GM18870 (cell line): Measurements from ENCODE around the gene SSH3.
"Not testable (repeated sequence)": the region's sequence is repeated elsewhere in the genome, so short reads cannot be mapped to it uniquely, and the experiment has no call there.

Experiments
- ATAC-seq: cut with Tn5 transposase; IDR thresholded peaks from one replicate; pipeline ENCODE4 v1.9.1; 2021; ENCODE audit warnings: moderate library complexity; ENCODE audit not compliant: unreplicated experiment

Gene SSH3

DNA sequence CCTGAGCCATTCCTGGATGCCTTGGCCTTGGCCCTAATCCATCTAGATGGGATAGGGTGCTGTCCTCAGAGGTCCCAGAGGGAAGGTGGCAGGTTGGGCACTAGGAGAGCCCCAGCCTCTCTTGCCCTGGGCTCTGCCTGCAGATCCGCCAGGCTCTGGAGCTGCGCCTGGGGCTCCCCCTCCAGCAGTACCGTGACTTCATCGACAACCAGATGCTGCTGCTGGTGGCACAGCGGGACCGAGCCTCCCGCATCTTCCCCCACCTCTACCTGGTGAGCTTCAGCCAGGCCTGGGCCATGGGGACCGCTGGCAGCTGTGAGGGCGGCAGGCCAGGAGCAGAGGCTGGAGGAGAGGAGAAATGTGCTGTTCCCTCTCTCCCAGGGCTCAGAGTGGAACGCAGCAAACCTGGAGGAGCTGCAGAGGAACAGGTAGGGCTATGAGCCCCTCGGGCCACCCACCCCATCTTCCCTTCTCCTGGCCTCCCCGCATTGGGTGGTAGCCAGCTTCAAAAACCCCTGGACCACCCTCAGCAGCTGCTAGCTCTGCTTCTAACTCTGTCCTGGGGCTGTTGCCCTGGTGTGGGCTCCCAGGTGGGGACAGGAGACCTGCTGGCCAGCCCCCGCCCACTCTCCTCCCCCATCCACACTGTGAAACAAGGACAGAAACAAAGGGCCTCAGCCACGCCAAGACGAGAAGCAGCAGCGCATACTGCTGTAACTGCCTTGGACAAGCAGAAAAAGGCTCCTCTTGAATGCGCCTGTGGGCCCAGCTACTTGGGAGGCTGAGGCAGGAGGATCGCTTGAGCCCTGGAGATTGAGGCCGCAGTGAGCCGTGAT, 4.9 kb downstream of the SSH3 start:
- no peak for ATAC-seq

DNA sequence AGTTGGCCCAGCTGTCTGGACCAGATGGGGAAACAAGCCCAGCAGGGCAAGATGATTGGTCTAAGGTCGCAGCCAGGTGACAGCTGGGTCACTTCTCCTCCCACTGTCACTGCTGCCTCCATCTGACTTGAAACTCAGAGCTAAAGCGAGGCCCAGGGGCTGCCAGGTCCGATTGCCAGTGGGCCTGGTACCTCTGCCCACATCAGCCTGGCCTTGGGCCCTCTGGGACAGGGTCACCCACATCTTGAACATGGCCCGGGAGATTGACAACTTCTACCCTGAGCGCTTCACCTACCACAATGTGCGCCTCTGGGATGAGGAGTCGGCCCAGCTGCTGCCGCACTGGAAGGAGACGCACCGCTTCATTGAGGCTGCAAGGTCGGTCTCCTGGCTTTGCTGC, 5.8 kb downstream of the SSH3 start:
- no peak for ATAC-seq

DNA sequence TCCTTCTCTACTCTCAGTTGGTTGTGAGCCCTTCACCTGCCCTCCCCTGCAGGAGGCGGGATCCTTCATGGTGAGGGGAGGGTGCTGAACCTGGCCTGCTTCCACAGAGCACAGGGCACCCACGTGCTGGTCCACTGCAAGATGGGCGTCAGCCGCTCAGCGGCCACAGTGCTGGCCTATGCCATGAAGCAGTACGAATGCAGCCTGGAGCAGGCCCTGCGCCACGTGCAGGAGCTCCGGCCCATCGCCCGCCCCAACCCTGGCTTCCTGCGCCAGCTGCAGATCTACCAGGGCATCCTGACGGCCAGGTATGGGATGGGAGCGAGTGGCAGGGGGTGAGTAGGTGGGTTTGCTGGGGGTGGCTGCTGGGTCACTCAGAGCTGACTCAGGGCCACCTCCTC, 6.3 kb downstream of the SSH3 start:
- no peak for ATAC-seq

DNA sequence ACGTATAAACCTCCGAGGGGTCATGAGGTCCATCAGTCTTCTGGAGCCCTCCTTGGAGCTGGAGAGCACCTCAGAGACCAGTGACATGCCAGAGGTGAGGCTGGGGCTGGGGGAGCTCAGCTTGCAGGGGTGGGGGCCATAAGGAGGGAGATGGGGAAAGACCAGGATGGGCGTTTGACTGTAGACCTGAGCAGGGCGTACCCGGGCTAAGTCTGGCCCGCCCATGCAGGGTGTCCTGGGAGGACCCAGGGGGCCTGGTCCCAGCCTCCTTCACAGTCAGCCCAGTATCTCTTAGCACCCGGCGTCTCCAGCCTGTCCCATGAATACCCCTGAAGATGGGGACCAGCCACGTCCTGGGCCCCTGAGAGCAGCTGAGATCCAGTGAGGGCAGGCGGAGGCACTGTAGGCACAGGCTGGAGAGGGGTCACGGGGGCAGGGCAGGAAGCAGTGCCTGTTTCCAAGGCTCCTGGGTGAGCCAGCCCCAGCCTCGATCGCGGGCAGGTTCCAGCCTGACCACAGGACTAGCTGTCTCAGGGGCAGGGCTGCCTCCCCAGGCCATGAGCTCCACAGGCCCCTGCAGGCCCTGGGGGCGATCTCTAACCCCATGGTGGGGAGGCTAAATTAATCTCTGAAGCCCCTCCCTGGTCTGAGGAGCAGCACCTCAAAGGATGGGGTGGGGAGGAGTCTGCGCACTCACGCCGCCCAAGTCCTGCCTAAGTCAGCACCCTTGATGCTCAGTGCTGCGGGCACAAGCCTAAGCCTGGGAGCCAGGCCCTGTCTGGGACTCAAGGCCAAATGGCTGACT, 7.1 kb downstream of the SSH3 start:
- ATAC-seq, result no peak

DNA sequence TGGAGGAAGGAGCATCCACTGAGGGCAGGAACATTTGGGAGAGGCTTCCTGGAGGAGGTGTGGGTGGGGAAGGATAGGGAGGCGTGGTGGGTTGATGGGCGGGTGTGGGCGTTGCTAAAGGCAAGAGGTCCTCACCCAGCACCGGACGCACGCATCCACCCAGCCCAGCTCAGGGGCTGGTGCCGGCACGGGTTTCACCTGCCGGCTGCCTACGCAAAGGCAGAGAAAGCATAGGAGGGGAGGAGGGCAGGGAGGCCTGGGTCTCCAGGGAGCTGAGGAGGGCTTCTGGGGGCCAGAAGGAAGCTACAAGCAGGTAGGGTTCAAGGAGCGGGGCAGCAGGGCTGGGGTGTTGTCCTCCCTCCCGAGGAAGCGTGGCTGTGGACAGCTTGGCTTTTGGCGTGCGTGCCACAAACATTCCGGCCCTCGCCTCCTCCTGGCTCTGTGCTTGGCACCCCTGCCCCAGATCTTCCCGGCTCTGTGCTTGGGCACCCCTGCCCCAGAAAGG, 7.8 kb downstream of the SSH3 start:
- ATAC-seq, result no peak

DNA sequence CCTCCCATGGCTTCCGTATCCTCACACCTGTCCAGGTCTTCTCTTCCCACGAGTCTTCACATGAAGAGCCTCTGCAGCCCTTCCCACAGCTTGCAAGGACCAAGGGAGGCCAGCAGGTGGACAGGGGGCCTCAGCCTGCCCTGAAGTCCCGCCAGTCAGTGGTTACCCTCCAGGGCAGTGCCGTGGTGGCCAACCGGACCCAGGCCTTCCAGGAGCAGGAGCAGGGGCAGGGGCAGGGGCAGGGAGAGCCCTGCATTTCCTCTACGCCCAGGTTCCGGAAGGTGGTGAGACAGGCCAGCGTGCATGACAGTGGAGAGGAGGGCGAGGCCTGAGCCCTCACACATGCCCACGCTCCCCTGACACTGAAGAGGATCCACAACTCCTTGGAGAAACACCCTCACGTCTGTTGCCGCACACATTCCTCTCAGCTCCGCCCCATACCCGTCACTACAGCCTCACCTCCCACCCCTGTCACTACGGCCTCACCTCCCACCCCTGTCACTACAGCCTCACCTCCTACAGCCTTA, 8.3 kb downstream of the SSH3 start:
- no peak for ATAC-seq

DNA sequence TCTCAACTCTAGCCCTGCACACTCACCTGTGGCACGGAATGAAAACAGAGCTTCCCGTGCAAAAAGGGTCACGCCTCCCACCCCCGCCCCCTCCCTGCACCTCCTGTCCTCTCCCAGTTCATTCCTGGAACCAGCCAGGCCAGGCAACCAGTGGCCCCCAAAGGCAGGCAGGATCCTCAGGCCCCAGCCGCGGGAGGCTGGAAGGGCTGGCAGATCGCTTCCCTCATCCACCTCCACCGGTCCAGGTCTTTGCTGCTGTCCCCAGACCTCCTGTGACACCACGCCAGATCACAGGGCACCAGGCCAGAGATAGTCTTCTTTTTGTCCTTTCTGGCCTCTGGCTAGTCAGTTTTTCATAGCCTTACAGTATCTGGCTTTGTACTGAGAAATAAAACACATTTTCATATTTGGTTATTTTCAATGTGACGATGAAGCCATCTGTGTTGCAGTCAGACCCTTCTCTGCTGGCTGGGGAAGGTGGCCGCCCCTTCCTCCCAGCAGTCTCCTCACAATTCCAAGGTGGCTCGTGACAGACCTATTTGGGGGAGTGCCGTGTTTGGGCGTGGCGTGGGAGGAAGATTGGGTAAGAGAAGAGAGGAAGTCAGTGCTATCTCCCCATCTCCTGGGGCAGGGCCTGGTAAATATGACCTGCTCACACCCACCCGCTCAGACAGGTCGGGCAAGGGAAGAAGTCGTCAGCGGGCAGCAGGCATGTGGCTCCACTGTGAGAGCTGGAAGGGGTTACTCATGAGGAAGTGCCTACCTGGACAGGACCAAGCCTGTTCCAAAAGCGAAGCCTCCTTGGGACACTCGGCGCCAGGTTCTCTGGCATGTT, 9.1 kb downstream of the SSH3 start:
- no peak for ATAC-seq

DNA sequence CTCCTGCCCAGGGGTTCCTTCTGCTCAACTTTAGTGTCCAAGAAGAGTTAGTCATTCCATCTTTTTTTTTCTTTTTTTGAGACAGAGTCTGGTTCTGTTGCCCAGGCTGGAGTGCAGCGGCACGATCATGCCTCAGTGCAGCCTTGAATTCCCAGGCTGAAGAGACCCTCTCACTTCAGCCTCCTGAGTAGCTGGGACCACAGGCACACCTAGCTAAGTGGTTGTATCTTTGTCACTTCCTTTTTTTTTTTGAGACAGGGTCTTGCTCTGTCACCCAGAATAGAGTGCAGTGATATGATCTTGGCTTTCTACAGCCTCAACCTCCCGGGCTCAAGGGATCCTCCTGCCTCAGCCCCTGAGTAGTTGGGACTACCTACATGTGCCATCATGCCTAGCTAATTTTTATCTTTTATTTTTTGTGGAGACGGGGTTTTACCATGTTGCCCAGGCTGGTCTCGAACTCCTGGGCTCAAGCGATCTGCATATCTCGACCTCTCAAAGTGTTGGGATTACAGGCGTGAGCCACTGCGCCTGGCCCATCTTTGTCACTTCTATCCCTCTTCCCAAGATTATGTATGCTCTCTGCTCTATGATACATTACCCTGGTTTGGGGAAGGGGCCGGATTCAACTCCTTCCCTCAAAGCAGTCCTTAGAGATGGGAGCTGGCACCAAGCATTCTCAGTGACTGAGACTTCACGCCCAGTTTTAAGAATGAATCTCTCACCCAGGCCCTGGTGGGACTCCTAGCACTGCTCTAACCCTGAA, 10.0 kb downstream of the SSH3 start:
- ATAC-seq, result no peak

DNA sequence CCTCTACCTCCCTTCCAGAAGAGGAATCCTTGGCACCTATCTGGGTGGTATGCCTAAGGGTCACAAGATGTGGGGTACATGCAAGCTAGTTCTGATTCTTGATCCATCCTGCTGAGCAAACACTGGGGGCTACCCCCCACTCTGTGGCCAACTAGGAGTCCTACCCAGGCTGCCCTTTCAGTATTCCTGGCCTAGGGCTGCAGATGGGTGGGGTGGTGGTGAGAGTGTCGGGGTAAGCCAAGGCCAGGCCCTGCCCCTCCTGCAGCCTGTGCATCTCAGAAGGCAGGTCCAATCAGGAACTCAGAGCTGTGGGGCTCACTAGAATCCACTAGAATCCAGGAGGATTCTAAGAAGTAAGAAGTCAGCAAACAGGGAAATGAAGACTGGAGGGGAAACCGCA, 10.9 kb downstream of the SSH3 start:
- no peak for ATAC-seq

DNA sequence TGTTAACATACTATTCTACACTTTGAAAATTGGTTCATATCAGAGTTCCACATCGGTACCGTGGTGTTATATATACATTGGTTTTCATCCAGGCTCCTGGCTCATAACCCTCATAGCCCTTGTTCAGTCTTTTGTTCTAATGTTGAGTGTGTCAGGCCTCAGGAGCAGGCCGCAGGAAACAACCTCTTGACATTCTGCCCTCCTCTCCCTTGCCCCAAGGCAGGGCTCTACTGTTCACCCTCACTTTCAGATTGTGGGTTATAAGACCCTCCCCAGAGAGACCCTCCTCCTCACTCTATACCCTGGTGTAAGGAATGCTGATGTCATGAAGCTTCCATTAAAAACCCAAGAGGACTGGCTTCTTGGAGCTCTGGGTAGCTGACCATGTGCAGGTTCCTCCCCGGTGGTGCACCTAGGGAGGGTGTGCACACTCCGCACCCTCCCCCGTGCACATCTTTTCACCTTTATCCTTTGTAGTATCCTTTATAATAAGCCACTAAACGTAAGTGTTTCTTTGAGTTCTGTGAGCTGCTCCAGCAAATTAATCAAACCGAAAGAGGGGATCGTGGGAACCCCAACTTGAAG, 12.1 kb downstream of the SSH3 start:
- no peak for ATAC-seq

DNA sequence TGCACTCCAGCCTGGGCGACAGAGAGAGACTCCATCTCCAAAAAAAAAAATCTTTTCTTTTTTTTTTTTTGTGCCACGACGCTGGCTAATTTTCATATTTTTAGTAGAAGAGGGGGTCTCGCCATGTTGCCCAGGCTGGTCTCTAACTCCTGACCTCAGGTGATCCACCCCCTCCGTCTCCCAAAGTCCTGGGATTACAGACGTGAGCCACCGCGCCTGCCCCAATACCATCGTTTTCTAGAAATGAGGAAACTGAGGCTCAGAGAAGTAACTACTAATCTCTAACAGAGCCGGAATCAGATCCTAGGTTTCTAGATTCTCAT, 13.5 kb downstream of the SSH3 start:
- ATAC-seq, result no peak

DNA sequence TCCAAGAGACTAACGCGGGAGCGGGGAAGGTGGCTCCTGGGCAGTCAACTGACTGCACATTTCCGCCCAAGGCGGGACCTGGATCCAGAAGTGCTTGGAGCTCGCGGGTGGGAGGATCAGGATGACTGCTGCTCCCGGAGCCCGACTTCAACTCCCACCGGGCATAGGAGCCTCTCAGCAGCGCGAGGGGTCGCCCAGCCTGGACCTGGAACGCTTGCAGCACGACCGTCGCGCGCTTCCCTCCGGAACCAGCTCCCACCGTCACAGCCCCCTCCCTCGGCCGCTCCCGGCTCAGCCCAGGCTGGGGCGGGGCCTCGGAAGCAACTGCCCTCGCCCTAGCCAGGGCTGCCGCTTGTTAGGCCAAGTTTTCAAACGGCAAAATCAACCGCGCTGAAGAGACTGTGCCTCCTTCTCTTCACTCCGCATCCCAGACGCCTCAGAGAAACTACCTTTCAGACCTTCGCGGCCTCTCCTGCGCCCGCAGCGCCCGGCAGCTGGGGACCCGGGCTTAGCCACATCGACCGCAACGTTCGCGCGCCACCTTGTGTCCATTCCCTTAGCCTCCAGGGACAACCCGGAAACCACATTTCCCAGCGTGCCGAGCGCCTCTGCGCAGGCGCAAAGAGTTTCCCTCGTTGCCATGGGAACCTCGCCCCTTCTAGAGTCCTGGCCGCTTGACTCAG, 14.0 kb downstream of the SSH3 start:
- ATAC-seq, result peak; percentile 70

DNA sequence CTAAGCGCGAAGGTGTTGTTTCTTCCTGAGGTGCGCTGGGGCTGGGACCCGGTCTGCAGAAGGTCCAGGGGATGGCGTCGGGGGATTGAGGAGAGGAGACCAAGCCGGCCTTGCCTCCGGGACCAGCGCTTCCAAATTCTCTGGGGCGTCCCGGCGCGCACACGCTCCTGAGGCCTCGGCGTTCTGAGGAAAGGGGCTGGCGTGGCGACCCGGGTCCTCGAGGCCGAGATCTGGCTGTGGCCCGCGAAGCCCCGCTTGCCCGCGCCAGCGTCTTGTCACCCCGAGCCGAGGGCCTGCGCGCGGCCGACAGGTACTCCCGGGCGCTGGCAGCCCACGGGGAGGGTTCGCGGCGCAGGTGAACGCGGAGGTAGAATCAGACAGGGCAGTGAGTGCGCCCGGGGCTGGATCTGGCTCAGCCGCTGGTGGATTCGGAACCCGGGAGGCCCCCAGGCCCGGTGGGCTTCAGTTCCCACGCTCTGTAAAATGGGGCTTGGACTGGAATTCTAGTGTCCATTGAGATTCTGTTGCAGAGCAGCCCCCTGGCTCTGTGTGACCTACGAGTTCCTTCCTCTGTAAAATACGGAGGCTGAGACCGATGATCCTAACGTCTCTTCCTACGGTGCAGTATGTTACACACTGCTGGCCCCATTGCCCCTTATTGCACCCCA, 14.7 kb downstream of the SSH3 start:
- peak; percentile 9 for ATAC-seq

DNA sequence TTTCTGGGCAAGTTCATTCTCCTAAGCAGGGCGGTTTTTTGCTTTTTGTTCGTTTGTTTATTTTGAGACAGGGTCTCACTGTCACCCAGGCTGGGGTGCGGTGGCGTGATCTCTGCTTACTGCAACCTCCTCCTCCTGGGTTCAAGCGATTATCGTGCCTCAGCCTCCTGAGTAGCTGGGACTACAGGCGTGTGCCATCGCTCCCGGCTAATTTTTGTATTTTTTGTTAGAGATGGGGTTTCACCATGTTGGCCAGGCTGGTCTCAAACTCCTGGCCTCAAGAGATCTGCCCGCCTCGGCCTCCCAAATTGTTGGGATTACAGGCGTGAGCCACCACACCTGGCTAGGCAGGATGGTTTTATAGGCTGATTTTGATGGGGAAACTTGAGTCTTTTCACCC, 15.5 kb downstream of the SSH3 start:
- ATAC-seq, result not testable (repeated sequence)

DNA sequence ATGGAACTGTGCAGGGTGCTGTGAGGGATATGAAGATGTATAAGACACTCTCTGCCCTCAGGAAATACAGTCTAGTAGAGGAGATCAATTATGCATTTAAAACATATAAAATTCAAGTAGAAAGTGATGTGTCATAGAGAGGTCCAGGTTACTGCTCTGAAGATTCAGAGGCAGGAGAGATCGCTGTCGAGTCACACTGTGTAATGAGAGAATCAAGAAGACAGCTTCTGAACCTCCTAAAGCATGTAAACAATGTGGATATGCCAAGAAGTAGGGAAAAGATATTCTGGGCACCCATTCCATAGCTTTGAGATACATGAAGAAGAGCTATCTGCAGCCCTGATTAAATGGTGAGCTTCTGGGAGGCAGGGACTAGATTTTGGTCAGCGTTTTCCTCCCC, 16.7 kb downstream of the SSH3 start:
- ATAC-seq, result no peak

DNA sequence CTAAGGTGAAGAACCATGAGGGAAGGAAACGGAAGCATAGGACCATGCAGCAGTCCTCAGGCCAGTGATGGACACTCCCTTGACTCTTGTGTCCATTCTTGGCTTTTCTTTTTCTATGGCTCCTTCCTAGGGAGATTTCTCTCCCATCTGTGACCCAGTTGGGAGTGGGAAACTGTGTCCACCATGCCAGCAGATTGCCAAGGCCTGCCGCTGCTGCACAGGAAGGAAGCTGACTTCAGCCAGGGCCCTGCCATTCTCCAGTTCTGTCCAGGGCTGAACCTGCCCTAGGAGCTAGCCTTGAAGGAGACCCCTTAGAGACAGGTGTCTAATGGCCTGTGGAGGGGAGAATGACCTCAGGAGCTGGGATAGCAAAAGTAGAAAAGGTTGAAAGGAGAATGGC, 17.4 kb downstream of the SSH3 start:
- ATAC-seq, result no peak

DNA sequence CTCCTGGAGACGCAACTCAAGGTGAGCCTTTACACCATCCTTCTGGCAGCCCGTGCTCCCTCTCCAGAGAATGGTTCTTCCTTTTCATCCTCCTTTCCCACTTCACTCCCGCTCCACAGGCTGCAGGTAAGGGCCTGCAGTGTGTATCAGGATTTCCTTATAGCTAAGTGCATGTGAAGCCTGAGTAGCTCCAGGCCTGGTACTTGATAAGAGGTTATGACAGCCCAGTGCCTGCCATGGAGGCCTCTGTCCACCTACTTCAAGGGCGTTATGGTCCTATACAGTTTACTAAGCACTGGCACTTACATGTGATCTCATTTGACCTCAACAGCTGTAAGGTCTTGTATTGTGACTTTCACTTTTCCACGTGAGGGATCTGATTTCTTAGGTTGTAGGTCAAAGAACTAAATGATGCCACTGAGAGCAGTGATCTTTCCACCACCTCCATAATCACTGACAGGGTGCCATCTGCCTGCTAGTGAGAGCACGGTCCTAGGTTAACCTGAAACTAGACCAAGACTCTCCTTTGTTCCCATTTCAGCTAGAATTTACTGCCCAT, 18.1 kb downstream of the SSH3 start:
- ATAC-seq, result no peak

DNA sequence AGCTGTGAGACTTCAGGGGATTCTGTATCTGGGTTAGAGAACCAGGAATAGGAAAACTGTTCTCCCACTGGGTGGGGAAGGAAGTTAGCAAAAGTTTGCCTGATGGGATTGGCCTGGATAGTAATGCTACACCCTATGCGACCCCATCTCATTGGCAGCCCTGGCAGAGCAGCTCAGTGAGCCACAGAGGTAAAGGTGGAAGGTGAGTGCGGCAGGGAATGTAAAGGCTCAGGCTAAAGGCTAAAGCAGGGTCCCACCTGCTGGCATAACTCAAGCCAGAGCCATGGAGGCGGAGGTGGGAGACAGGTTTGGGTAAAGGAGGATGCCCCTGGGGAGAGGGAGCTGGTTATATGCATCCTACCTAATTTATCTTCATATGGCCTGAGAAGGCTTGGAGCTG, 18.7 kb downstream of the SSH3 start:
- no peak for ATAC-seq

DNA sequence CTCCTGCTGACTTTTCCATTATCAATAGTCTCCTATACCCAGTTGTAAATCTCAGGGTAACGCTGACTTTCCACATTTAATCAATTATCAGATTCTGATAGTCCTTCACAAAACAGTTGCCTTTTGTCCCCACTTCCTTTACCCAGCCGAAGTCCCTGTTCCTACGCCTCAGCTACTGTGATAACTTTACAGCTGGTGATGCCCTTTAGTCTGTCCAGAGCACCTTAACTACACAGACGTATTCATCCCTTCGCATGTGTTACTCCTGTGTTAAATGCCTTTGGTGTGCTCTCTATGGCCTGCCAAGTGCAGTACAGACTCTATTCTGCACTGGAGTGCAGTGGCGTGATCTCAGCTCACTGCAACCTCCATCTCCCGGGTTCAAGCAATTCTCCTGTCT, 20.2 kb downstream of the SSH3 start:
- no peak for ATAC-seq
